GM12878 (cell line): ENCODE data around the gene SLC66A1. TPM values are rescaled to one million over a fixed set of nuclear protein-coding genes. Genes with fewer than 3 reads are reported as not detected.

Experiments
- ATAC-seq: fragments of 200-7000 bp; cut with Tn5 transposase; 3 replicates; pipeline ENCODE4 v1.9.1; 2020; ENCODE audit warnings: mild to moderate bottlenecking, moderate library complexity
- BruUV-seq: library from RNA; stranded (reverse); fragments of 400-500 nt; replicated peaks from 2 replicates; lab custom pipeline; 2021; lab: Mats Ljungman, UMichigan
- CTCF ChIA-PET: fragments of 300-600 bp; sonication (Branson Sonifier 250); formaldehyde crosslinking; extraction: SDS; loops from one replicate; lab custom pipeline; 2021; ENCODE audit warnings: inconsistent platforms; lab: Yijun Ruan, JAX
- POLR2A ChIA-PET: fragments of 350-600 bp; formaldehyde crosslinking; extraction: SDS; loops from one replicate; lab custom pipeline; 2021; ENCODE audit warnings: inconsistent platforms; lab: Charles Lee
- RAD21 ChIA-PET: fragments of 300-600 bp; sonication (Branson Sonifier 250); formaldehyde crosslinking; loops from one replicate; lab custom pipeline; 2023; ENCODE audit warnings: antibody characterized with exemption; ENCODE audit not compliant: unreplicated experiment; lab: Charles Lee
- SMC1A ChIA-PET: fragments of 300-600 bp; sonication (Branson Sonifier 250); formaldehyde crosslinking; loops from one replicate; lab custom pipeline; 2023; ENCODE audit not compliant: unreplicated experiment, uncharacterized antibody; lab: Charles Lee
- DNase-seq: peaks from one replicate; pipeline ENCODE4 v3.0.0-alpha.2; 2011; ENCODE audit warnings: low read depth, low spot score
- FAIRE-seq: peaks from 3 replicates; lab custom pipeline; 2011; peaks lifted over from hg19 to GRCh38; lab: Jason Lieb, UNC
- H2AFZ ChIP-seq: 2 replicates; pipeline ENCODE4 v1.6.0; 2011; ENCODE audit warnings: low read depth, low read length, control low read depth; ENCODE audit not compliant: control insufficient read depth
- H3K27ac ChIP-seq: 2 replicates; pipeline ENCODE4 v1.5.1; 2011; ENCODE audit warnings: control low read depth; ENCODE audit not compliant: control insufficient read depth, insufficient read depth
- H3K27me3 ChIP-seq, 2 experiments: replicated peaks in 1 of 2; 2 replicates each; pipeline versions ENCODE4 v1.6.0 to v1.6.1; 2011; ENCODE audit warnings: low read length in 1 of 2; ENCODE audit not compliant: control insufficient read depth in 2 of 2, insufficient read depth in 2 of 2
- H3K36me3 ChIP-seq, 2 experiments: 2 replicates each; pipeline ENCODE4 v1.5.1; 2011; ENCODE audit warnings: low read length in 1 of 2; ENCODE audit not compliant: control insufficient read depth in 2 of 2, insufficient read depth in 2 of 2
- H3K4me1 ChIP-seq: 2 replicates; pipeline ENCODE4 v1.6.1; 2011; ENCODE audit warnings: mild to moderate bottlenecking, low read length, moderate library complexity, mixed read lengths; ENCODE audit not compliant: control insufficient read depth, insufficient read depth
- H3K4me2 ChIP-seq: 2 replicates; pipeline ENCODE4 v1.6.0; 2011; ENCODE audit warnings: control low read depth; ENCODE audit not compliant: control insufficient read depth, insufficient read depth
- H3K4me3 ChIP-seq: fragments of 200-600 bp; sonication (generic); 2 replicates; pipeline ENCODE4 v1.5.1; 2016
- H3K79me2 ChIP-seq: 2 replicates; pipeline ENCODE4 v1.6.0; 2011; ENCODE audit warnings: low read length; ENCODE audit not compliant: control insufficient read depth, insufficient read depth
- H3K9ac ChIP-seq: 2 replicates; pipeline ENCODE4 v1.8.0; 2011; ENCODE audit warnings: low read length, control low read depth, mixed read lengths; ENCODE audit not compliant: control insufficient read depth, insufficient read depth
- H3K9me3 ChIP-seq: replicated peaks from 3 replicates; pipeline ENCODE4 v1.5.1; 2011; ENCODE audit warnings: mild to moderate bottlenecking, low read length; ENCODE audit not compliant: control insufficient read depth, insufficient read depth
- H4K20me1 ChIP-seq: 2 replicates; pipeline ENCODE4 v1.6.0; 2011; ENCODE audit not compliant: control insufficient read depth, insufficient read depth
- CEBPZ ChIP-seq: fragments of 150-350 bp; IDR thresholded peaks from 2 replicates; pipeline ENCODE4 v1.6.1; 2016; ENCODE audit warnings: low read depth, low read length
- FOXK2 ChIP-seq: fragments of 450-650 bp; IDR thresholded peaks from 2 replicates; pipeline ENCODE4 v1.6.1; 2017; ENCODE audit warnings: mild to moderate bottlenecking, moderate library complexity
- MEF2A ChIP-seq: IDR thresholded peaks from 2 replicates; pipeline ENCODE4 v1.6.1; 2011; ENCODE audit warnings: low read depth, mild to moderate bottlenecking, low read length, moderate library complexity; ENCODE audit not compliant: insufficient read depth
- MYB ChIP-seq: fragments of 150-350 bp; IDR thresholded peaks from 2 replicates; pipeline ENCODE4 v1.6.1; 2014; ENCODE audit warnings: mild to moderate bottlenecking, low read depth, low read length, borderline replicate concordance
- NBN ChIP-seq: fragments of 450-650 bp; IDR thresholded peaks from 2 replicates; pipeline ENCODE4 v1.6.1; 2016
- NFYB ChIP-seq: IDR thresholded peaks from 2 replicates; pipeline ENCODE4 v1.6.1; 2011; ENCODE audit warnings: low read depth, mild to moderate bottlenecking, low read length, improper control_type of control experiment, moderate library complexity; ENCODE audit not compliant: insufficient read depth
- POU2F2 ChIP-seq: IDR thresholded peaks from 3 replicates; pipeline ENCODE4 v1.6.1; 2011; ENCODE audit warnings: low read depth, mild to moderate bottlenecking, low read length, borderline replicate concordance
- SUZ12 ChIP-seq: fragments of 200-600 bp; sonication (generic); IDR thresholded peaks from one replicate; pipeline ENCODE4 v1.6.1; 2018; ENCODE audit warnings: antibody characterized with exemption, mild to moderate bottlenecking; ENCODE audit not compliant: unreplicated experiment
- TARDBP ChIP-seq: IDR thresholded peaks from 2 replicates; pipeline ENCODE4 v1.6.1; 2016; ENCODE audit warnings: borderline replicate concordance
- WGBS: methylation state at CpG from one replicate; pipeline ENCODE4 v1.1.6; 2016; ENCODE audit warnings: low lambda C conversion rate; ENCODE audit not compliant: insufficient replicate concordance, insufficient coverage; ENCODE audit errors: missing lambda C conversion rate; 5-methylcytosine and 5-hydroxymethylcytosine counted together
- in situ Hi-C: fragments of 300-500 bp; cut with MboI; formaldehyde crosslinking; loops from 9 replicates; pipeline ENCODE4 v1.14.3; 2018; ENCODE audit warnings: mixed read lengths
- intact Hi-C: fragments of 100-400 bp; cut with micrococcal nuclease; formaldehyde crosslinking; loops from one replicate; pipeline ENCODE4 v1.14.2; 2022; ENCODE audit not compliant: unreplicated experiment
- polyA plus RNA-seq, 11 experiments: library from polyadenylated mRNA; depleted of rRNA in 4 of 11; unstranded in 6 of 11; stranded (reverse) in 5 of 11; fragments of >200 nt; fragmentation: Nextera tagmentation in 4 of 11; fragmentation: Illumina TruSeq in 1 of 11; extraction: Ambion mirVana in 4 of 11; extraction: Trizol in 1 of 11; gene quantifications; 1 replicate in 1 of 11; 2 replicates in 10 of 11; pipeline versions ENCODE4 v1.2.1 to v1.2.3, GENCODE V29; 2011 to 2016; ENCODE audit warnings: inconsistent platforms in 2 of 11, missing spikeins in 2 of 11, low read depth in 1 of 11
- total RNA-seq, 4 experiments: library from RNA; depleted of rRNA in 3 of 4; stranded (reverse); fragments of >200 nt in 3 of 4; fragmentation: Illumina TruSeq in 1 of 4; extraction: Trizol in 1 of 4; gene quantifications; 2 replicates each; pipeline versions ENCODE4 v1.2.1 to v1.2.3, GENCODE V29; 2013 to 2021

The SLC66A1 gene
- total and polyA plus RNA-seq, 10 of the 15 experiments (the other 5 are each of a cell fraction or from before 2014, with no cell fraction given), result 0.58 to 22.0 (median 10.2) TPM

GRCh38 chr1:19368050-19368449 lies 55.9 kb downstream of the SLC66A1 start (continued):
- TF ChIP-seq SUZ12, result no peak
- no peak for TF ChIP-seq TARDBP
- TF ChIP-seq MYB, result no peak
- TF ChIP-seq NFYB, result no peak
- no peak for TF ChIP-seq NBN
- TF ChIP-seq CEBPZ, result no peak
- no peak for TF ChIP-seq MEF2A
- TF ChIP-seq FOXK2, result no peak

GRCh38 chr1:19368964-19369363 lies 56.8 kb downstream of the SLC66A1 start:
- no peaks in the 10 kb centered on the region for H3K4me1 ChIP-seq
- H3K27me3 ChIP-seq, result no peaks in the 10 kb centered on the region
- H3K9ac ChIP-seq, result no peak overlapping the region
- no peaks in the 10 kb centered on the region for H3K9me3 ChIP-seq
- SMC1A ChIA-PET, result no interaction called here
- peaks cover 10 to 12% of the 10 kb centered on the region in 2 experiments for H3K36me3 ChIP-seq
- 96% methylated on average over 5 of the region's 5 CpGs for WGBS
- H3K4me3 ChIP-seq, result no peak overlapping the region
- intact Hi-C loops, result no loop called here
- FAIRE-seq, result no peak
- BruUV-seq, result no TSS peak
- no peak for ATAC-seq
- peaks cover 7% of the 10 kb centered on the region for H4K20me1 ChIP-seq
- RAD21 ChIA-PET, result no interaction called here
- no peak overlapping the region for H3K4me2 ChIP-seq
- no peak for DNase-seq
- H3K79me2 ChIP-seq, result no peaks in the 10 kb centered on the region; the same call in 1 of the 2 replicates
- H2AFZ ChIP-seq, result no peak overlapping the region
- TF ChIP-seq POU2F2, result no peak
- in situ Hi-C loops, result no loop called here
- POLR2A ChIA-PET, result interaction anchor here (0.6 kb wide), 1 partner anchor 312 kb away, joined by 6 read pairs; no protein-coding TSS in a partner anchor
- CTCF ChIA-PET, result no interaction called here
- H3K27ac ChIP-seq, result no peak overlapping the region
